ENCODE results near the gene C6orf132. TPM values are rescaled to one million over a fixed set of nuclear protein-coding genes. Genes with fewer than 3 reads are reported as not detected.
A peak's percentile ranks its signal among the peaks of the same experiment; 100 is the strongest.

The C6orf132 gene
- total RNA-seq, 1 experiment from 2014 or later, result 48.4 TPM

GRCh38 chr6:42140756-42141602 lies 1.4 kb downstream of the C6orf132 start:
- Histone ChIP-seq H3K56ac (ENCODE audit: insufficient read length, low read depth, low read length) (no peak overlapping the region), H2BK12ac (ENCODE audit: insufficient read length, low read depth, low read length) (no peak overlapping the region), H4K8ac (replicated peaks; ENCODE audit: insufficient read length, low read depth, low read length) (no peak overlapping the region), H3K79me2 (ENCODE audit: insufficient read depth, low read length) (peaks cover 20% of the 10 kb centered on the region; the same call in 1 of the 2 replicates), H3K27ac (ENCODE audit: insufficient read length, low read depth, low read length) (no peak overlapping the region), H3K23me2 (ENCODE audit: insufficient read length, low read depth, low read length, poor library complexity, severe bottlenecking) (peaks cover 13% of the 10 kb centered on the region), H3T11ph (ENCODE audit: low read length) (no peak overlapping the region), H2BK15ac (ENCODE audit: low read depth, low read length) (no peak overlapping the region), H2BK20ac (ENCODE audit: low read depth, low read length, poor library complexity, severe bottlenecking) (no peak overlapping the region), H2AFZ (ENCODE audit: low read length) (no peak overlapping the region), H3K14ac (ENCODE audit: insufficient read depth, low read length) (peak overlapping the region; percentile 13; the same call in 1 of the 2 replicates), H3K4me1 (ENCODE audit: insufficient read depth, low read length) (peaks cover 19% of the 10 kb centered on the region), H4K91ac (ENCODE audit: insufficient read length, low read depth, low read length) (no peak overlapping the region), H2AK5ac (ENCODE audit: insufficient read length, low read length) (no peak overlapping the region), H4K20me1 (ENCODE audit: control insufficient read depth, insufficient read depth, insufficient read length) (no peaks in the 10 kb centered on the region), H3K9ac (ENCODE audit: extremely low read depth, insufficient read length, low read length) (peak overlapping the region; percentile 73), H4K5ac (ENCODE audit: insufficient read length, low read depth, low read length) (no peak overlapping the region), H3K18ac (ENCODE audit: insufficient read length, low read depth, low read length) (no peak overlapping the region), H3K4me2 (ENCODE audit: insufficient read depth, insufficient read length, low read length) (peak overlapping the region; percentile 90), H2BK120ac (ENCODE audit: low read depth, low read length, poor library complexity, severe bottlenecking) (no peak overlapping the region), H3K23ac (ENCODE audit: insufficient read length, low read depth, low read length) (no peak overlapping the region), H3K27me3 (ENCODE audit: insufficient read depth, low read length) (no peaks in the 10 kb centered on the region), H3K4ac (ENCODE audit: low read depth, low read length) (no peak overlapping the region), H2BK5ac (ENCODE audit: insufficient read length, low read length) (no peak overlapping the region), H3K9me3 (ENCODE audit: control insufficient read depth, low read depth, low read length) (no peaks in the 10 kb centered on the region), H3K79me1 (ENCODE audit: insufficient read depth, low read depth, low read length, poor library complexity, severe bottlenecking) (no peaks in the 10 kb centered on the region)
- Mint-ChIP-seq H3K27me3 (ENCODE audit: low read depth) (peaks cover 3% of the 10 kb centered on the region; the same call in 1 of the 2 replicates), H3K27ac (peak overlapping the region in 1 of 3 experiments; percentile 57; a peak in 2 of 7 replicates), H3K4me3 (peak overlapping the region; percentile 78 to 82), H3K9me3 (no peaks in the 10 kb centered on the region), H3K36me3 (ENCODE audit: insufficient read depth in 1 of 3, low read depth in 3 of 3) (peaks cover 3 to 18% (median 7%) of the 10 kb centered on the region in 3 experiments; a peak in 5 of 7 replicates), H3K4me1 (peaks cover 60 to 61% of the 10 kb centered on the region in 2 experiments)
- DNase-seq, result no peak
- TF ChIP-seq CTCF (conservative IDR thresholded peaks at IDR 0.05), result no peak
- WGBS (ENCODE audit: extremely low coverage, insufficient read length, low lambda C conversion rate), result no CpG with 5 or more reads among the region's 9 CpGs
